Stimulated activated CD4-positive, alpha-beta T cell treated with anti-CD3 and anti-CD28 coated beads, TNF-alpha, amount 100 ng/mL, for 1 hour (primary cell): ENCODE results near the gene CACNA1E.
"Not testable (repeated sequence)": the region's sequence is repeated elsewhere in the genome, so short reads cannot be mapped to it uniquely, and the experiment has no call there.

ENCODE experiments used
- DNase-seq, 3 donors: peaks; one replicate each; pipeline ENCODE4 v3.0.0-alpha.2; 2020; ENCODE audit warnings: low read depth in 3 of 3, low spot score in 1 of 3

The CACNA1E gene

DNA sequence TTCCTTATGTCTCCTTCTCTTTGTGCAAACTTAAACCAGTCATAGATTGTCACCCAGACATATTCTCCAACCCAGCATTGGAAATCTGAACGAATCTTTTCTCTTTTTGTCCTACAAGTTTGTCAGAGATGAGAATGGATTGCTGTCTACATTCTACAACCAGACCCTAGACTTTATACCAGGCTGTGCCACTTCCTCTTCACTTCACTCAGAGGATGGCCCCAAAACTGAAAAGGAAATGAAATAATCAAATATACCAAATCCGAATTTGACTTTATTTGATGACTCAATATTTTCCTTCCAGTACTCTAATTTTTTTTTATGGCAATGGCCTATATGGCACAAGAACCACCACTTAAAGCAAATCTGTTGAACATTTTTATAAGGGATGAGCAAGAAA, 321.7 kb downstream of the CACNA1E start:
- no peak for DNase-seq

GRCh38 chr1:181806746-181807145, 323.4 kb downstream of the CACNA1E start:
- DNase-seq, result no peak

DNA sequence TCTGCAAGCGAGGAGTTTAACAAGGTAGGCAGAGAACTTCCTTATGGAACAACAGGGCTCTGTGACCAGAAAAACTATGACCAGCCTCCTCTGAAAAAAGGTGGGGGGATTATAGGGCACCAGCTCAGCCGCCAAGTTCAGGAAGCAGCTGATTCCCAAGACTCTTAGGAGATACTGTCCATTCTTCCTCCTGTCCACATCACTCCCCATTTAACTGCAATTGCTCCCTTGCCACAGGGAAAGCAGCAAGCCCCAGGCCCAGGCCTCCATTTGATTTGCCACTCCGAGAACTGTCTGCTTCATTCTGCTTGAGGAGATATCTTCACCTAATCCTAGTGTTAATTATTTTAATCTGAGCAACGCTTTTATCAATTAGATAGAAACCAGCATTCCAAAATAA, 323.9 kb downstream of the CACNA1E start:
- no peak for DNase-seq

GRCh38 chr1:181809991-181810545, 326.8 kb downstream of the CACNA1E start:
- no peak for DNase-seq

- DNase-seq, result no peak
These were observed 328.9 kb downstream of the CACNA1E start for GRCh38 chr1:181812208-181812607.

GRCh38 chr1:181813266-181813665, 329.9 kb downstream of the CACNA1E start:
- DNase-seq, result no peak

GRCh38 chr1:181816608-181817007, 333.3 kb downstream of the CACNA1E start:
- DNase-seq, result no peak

GRCh38 chr1:181817091-181817490, 333.8 kb downstream of the CACNA1E start:
- DNase-seq, result no peak

GRCh38 chr1:181818459-181818858, 335.1 kb downstream of the CACNA1E start:
- DNase-seq, result no peak

DNA sequence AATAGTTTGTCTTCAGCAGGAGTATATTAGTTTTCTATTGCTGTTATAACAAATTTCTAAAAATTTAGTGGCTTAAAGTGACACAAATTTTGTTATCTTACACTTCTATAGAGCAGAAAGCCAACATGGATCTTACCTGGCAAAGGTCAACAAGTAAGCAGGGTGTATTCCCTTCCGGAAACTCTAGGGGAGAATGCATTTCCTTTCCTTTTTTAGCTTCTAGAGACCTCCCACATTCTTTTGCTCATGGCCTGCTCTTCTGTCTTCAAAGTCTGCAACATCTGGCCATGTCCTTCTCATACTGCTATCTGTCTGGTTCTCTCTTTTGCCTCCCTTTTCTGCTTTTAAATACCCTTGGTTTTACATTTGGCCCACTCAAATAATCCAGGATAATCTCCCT, 335.6 kb downstream of the CACNA1E start:
- DNase-seq, result no peak

- DNase-seq, result no peak
These were observed 338.4 kb downstream of the CACNA1E start for GRCh38 chr1:181821701-181822100.

- DNase-seq, result not testable (repeated sequence)
These were observed 349.0 kb downstream of the CACNA1E start for GRCh38 chr1:181832173-181832880.

DNA sequence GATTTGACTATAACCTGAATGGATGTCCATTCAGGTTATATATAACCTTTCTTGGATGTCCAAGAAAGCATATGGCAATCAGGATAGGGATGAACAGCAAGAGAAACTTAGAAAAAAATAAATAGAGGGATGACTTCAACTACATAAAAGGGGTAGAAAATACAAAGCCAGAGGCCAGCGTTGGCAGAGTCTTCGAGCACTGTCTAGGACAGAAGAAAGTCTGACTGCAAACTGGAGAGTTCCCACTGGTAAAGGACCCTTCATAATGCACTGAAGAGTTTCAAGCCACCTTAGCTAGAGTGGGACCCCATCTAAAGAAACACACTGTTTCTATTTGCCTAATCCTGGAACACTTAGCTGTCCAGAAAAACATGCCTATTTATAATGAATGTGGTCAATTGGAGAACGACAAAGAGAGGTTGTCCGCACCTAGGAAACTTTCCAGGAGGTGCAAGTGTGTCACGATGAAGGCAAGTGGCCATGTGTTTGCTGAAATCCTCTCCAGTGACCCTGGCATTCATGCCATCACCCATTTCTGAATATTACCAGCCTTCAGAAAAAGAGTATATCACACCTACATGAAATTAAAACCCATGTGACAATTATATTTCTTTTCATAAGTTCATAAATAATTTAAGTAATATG, 362.8 kb downstream of the CACNA1E start:
- no peak for DNase-seq

DNA sequence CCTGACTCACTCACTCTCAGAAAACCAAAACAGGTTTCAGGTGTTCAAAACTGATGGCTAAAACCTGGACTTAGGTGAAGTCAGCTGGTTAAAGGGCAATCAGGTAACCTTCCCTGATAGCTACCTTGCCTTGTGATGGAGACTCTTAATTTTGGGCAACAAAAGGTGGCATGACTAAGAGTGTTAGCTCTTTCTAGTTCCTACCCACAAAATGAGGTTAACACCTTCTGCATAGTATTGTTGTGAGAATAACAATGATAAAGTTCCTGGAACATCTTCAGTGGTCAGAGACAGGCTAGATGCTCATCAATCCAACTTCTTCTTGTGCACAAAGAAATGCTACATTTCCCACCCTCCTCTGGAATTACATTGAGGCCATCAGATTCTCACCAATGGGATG, 363.4 kb downstream of the CACNA1E start:
- no peak for DNase-seq

- no peak for DNase-seq
These were observed 365.8 kb downstream of the CACNA1E start for GRCh38 chr1:181849071-181849470.

DNA sequence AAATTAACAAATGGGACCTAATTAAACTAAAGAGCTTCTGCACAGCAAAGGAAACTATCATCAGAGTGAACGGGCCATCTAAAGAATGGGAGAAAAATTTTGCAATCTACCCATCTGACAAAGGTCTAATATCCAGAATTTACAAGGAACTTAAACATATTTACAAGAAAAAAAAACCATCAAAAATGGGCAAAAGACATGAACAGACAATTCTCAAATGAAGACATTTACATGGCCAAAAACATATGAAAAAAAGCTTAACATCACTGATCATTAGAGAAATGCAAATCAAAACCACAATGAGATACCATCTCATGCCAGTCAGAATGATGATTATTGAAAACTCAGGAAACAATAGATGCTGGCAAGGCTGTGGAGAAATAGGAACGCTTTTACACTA, 370.9 kb downstream of the CACNA1E start:
- DNase-seq, result not testable (repeated sequence)

- no peak for DNase-seq
These were observed 372.1 kb downstream of the CACNA1E start for GRCh38 chr1:181855380-181855779.
